C4-2B (cell line): ENCODE data around the gene FABP7.

Experiments
- CTCF ChIP-seq: fragments of 450-650 bp; conservative IDR thresholded peaks from 2 replicates; pipeline ENCODE4 v1.5.1; 2017; ENCODE audit warnings: mild to moderate bottlenecking
- ZFX ChIP-seq: fragments of 450-650 bp; IDR thresholded peaks from 2 replicates; pipeline ENCODE4 v1.6.1; 2017

- TF ChIP-seq CTCF = no peak
- no peak for TF ChIP-seq ZFX
Observed at GRCh38 chr6:122797537-122797936, 18.0 kb downstream of the FABP7 start.
